Retinal pigment epithelial cell (primary cell): ENCODE data around the gene KIF3C.

Experiments used
- DNase-seq: peaks from one replicate; pipeline ENCODE4 v3.0.0-alpha.2; 2010; ENCODE audit warnings: low read depth
- H3K4me3 ChIP-seq: 2 replicates; pipeline ENCODE4 v1.5.1; 2011; ENCODE audit warnings: mild to moderate bottlenecking, low read length, control low read depth, moderate library complexity
- CTCF ChIP-seq: conservative IDR thresholded peaks from 2 replicates; pipeline ENCODE4 v1.5.1; 2011; ENCODE audit warnings: low read depth, low read length, control low read depth, inconsistent platforms

Gene KIF3C

GRCh38 chr2:25878361-25879132, 103.8 kb downstream of the KIF3C start, which contains the start of gene ASXL2:
Gene ASXL2, minus strand, starts transcription at chr2:25878487. Its CDS starts 265 bp downstream, at chr2:25878222.
- peak; percentile 89 for DNase-seq
- TF ChIP-seq CTCF, result no peak
- H3K4me3 ChIP-seq, result peak within 1 kb of the TSS; percentile 97

GRCh38 chr2:25877431-25878360, 104.6 kb downstream of the KIF3C start:
- peak; percentile 27 for DNase-seq
- TF ChIP-seq CTCF, result no peak
- H3K4me3 ChIP-seq, result peak overlapping the region; percentile 97
